ENCODE measurements around the gene CD7. TPM values are rescaled to one million over a fixed set of nuclear protein-coding genes. Genes with fewer than 3 reads are reported as not detected.
"Not testable (repeated sequence)": the region's sequence is repeated elsewhere in the genome, so short reads cannot be mapped to it uniquely, and the experiment has no call there.

Gene CD7
- total RNA-seq, 1 donor from 2014 or later, result 345 TPM

DNA sequence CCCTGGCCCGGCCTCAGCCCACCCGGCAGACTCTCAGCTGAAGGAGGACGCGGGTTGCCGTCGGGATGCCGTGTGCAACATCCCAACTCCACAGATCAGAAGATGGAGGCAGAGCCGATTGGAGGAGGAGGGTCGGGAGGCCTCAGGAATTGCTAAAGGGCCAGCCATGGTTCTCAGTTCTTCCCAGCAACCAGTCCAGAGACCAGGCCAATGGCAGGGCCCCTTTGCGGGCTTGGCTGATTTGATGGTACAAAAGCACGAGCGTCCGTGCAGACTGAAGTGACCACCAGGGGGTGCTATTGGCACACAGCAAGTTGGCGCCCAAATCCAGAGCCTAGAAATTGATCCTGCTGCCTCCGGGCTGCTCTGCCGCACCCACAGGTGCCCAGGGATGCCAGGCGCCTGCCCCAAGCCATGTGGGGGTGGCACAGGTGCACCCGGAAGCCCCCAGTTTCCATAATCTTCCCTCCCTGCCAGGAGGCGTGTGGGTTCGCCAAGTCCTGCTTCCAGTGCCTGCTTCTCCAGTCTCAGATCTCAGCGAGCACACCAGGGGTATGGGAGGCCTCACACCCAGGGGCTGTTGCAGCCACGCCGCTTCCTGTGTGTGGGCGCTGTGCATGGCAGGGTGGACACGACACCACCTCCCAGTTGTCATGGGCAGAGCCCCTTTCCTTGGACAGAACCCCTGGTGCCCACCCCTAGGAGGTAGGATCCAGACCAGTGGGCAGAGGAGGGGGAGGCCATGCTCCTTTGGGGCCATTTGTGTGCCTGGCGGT is 34.5 kb upstream of the CD7 start:
- Mint-ChIP-seq H3K27ac (no peak overlapping the region), H3K9me3 (no peaks in the 10 kb centered on the region), H3K36me3 (ENCODE audit: low read depth) (no peaks in the 10 kb centered on the region), H3K27me3 (ENCODE audit: low read depth) (peaks cover 5% of the 10 kb centered on the region), H3K4me3 (ENCODE audit: low read depth) (no peak overlapping the region), H3K4me1 (ENCODE audit: low read depth) (peaks cover 4% of the 10 kb centered on the region)
- intact Hi-C loops (cut with micrococcal nuclease), result loop anchor here (1.0 to 10.0 kb wide), 4 partner anchors 62 to 423 kb away; partner anchors contain the start of genes HEXD and OGFOD3
- peak; percentile 73 for DNase-seq (ENCODE audit: low spot score)

DNA sequence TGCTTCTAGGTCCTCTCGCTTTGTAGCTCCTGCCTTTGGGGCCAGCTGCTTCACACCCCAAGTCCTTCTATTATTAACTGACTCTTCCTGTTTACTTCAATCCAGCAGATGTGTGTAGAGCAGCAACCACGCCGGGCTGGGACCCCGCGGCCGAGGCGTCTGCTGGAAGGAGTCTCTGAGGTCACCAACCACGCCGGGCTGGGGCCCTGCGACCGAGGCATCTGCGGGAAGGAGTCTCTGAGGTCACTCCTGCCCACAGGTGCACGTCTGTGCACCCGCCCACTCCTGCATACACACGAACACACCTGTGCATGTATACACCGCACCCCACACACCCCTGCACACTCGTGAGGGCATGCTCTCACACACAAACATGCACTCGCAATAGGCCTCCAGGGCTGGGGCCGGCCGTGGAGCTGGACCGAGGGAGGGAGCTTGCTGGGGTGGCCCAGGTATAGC is 33.9 kb upstream of the CD7 start:
- no peaks in the 10 kb centered on the region for H3K9me3 Mint-ChIP-seq
- no peak for DNase-seq (ENCODE audit: low spot score)
- peaks cover 9% of the 10 kb centered on the region for H3K4me1 Mint-ChIP-seq (ENCODE audit: low read depth)
- H3K27ac Mint-ChIP-seq, result no peak overlapping the region
- H3K4me3 Mint-ChIP-seq (ENCODE audit: low read depth), result no peak overlapping the region
- peaks cover 10% of the 10 kb centered on the region for H3K27me3 Mint-ChIP-seq (ENCODE audit: low read depth)
- intact Hi-C loops (cut with micrococcal nuclease), result loop anchor here (1.0 to 10.0 kb wide), 2 partner anchors 67 to 424 kb away; partner anchors contain the start of genes HEXD and OGFOD3
- no peaks in the 10 kb centered on the region for H3K36me3 Mint-ChIP-seq (ENCODE audit: low read depth)

DNA sequence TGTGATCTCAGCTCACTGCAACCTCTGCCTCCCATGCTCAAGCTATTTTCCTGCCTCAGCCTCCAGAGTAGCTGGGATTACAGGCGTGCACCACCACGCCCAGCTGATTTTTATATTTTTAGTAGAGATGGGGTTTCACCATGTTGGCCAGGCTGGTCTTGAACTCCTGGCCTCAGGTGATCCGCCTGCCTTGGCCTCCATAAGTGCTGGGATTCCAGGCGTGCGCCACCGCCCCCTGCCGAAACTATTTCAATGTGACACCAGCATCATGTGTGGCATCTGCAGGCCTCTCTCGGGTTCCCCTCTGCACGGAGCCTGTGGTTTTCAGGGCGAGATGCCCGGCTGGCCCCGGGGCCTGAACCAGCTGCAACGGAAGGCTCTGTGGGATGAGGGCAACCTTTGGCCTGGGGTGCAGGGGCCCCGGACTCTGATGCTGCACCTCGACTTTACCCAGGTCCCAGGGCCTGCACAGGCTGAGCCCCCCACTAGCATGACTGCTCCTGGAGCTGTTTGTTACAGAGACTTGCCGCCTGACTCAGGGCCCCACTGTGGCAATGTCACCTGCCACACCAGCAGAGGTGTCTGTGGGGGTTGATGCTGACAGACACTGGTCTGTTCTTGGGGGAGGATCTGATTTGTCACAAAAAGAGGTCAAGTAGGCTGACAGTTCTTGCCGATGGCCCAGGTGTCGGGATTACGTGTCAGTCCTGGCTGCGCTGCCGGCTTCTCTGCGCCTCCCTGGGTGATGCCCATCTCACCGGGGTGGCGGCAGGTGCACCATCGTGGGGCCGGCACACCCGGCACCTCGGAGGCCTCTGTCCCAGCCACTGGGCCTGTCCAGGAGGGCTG is 33.0 kb upstream of the CD7 start:
- H3K9me3 Mint-ChIP-seq, result no peaks in the 10 kb centered on the region
- H3K27me3 Mint-ChIP-seq (ENCODE audit: low read depth), result peaks cover 9% of the 10 kb centered on the region
- DNase-seq (ENCODE audit: low spot score), result peak; percentile 37
- peaks cover 10% of the 10 kb centered on the region for H3K4me1 Mint-ChIP-seq (ENCODE audit: low read depth)
- H3K4me3 Mint-ChIP-seq (ENCODE audit: low read depth), result no peak overlapping the region
- intact Hi-C loops (cut with micrococcal nuclease), result loop anchor here (1.0 to 10.0 kb wide), 2 partner anchors 68 to 424 kb away; partner anchors contain the start of genes HEXD and OGFOD3
- no peaks in the 10 kb centered on the region for H3K36me3 Mint-ChIP-seq (ENCODE audit: low read depth)
- no peak overlapping the region for H3K27ac Mint-ChIP-seq

DNA sequence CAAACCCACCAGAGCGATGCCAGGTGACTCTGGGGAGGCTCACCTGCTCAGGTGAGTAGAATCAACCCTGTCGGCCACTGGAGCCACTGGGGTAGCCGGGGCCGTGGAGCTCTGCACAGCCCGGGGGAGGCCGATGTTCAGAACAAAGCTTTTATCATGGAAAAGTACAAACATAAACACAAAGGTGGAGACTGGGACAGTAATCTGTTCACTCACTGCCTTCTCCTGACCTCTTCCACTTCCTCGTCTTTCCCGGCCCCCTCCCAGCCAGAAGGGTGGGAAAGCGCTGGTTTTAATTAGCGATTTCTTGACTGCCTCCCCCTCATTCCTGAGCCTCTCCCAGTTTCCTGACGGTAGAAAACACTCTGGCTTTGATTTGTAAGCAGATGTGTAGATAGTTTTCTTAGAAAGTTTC is 31.9 kb upstream of the CD7 start:
- H3K4me3 Mint-ChIP-seq (ENCODE audit: low read depth), result no peak overlapping the region
- no peak for DNase-seq (ENCODE audit: low spot score)
- intact Hi-C loops (cut with micrococcal nuclease), result no loop called here
- peaks cover 8% of the 10 kb centered on the region for H3K27me3 Mint-ChIP-seq (ENCODE audit: low read depth)
- peaks cover 10% of the 10 kb centered on the region for H3K4me1 Mint-ChIP-seq (ENCODE audit: low read depth)
- H3K9me3 Mint-ChIP-seq, result no peaks in the 10 kb centered on the region
- no peak overlapping the region for H3K27ac Mint-ChIP-seq
- H3K36me3 Mint-ChIP-seq (ENCODE audit: low read depth), result no peaks in the 10 kb centered on the region

DNA sequence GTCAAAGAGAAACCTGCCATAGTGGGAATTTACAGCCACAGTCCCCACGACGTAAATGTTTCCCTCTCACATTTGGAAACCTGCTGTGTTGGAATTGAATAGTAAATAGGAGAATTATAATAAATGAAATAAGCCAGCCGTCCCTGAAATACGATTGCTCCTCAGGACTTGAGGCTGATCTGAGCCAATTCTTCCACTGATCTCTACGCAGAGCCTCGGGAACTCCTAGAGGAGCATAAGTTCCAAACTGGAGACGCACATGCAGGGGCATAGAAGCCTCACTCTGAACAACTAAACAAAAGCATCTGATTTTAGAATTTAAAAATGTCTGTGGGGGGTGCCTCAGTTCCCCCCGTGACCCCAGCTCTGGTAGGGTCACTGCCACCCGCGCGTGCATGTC is 31.5 kb upstream of the CD7 start:
- Mint-ChIP-seq H3K36me3 (ENCODE audit: low read depth) (no peaks in the 10 kb centered on the region), H3K4me3 (ENCODE audit: low read depth) (no peak overlapping the region), H3K9me3 (no peaks in the 10 kb centered on the region), H3K27ac (no peak overlapping the region), H3K27me3 (ENCODE audit: low read depth) (peaks cover 8% of the 10 kb centered on the region), H3K4me1 (ENCODE audit: low read depth) (peaks cover 10% of the 10 kb centered on the region)
- no peak for DNase-seq (ENCODE audit: low spot score)
- intact Hi-C loops (cut with micrococcal nuclease), result no loop called here

DNA sequence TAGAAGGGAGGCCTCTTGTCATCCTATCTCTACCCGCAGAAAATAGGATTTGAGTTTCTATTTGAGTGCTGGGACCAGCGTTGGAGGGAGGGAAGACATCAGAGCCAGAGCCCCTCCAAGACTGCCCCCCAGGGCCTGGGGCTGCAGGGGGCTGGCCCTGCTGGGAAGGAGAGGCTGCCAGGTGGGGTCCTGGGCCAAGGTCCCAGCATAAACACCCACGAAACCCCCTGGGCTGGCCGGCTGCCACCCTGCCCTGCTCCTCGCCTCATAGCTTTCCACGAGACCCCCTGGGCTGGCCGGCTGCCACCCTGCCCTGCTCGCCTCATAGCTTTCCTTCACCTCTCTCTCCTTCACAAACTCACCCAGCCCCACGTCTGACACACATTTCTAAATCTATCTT is 31.0 kb upstream of the CD7 start:
- intact Hi-C loops (cut with micrococcal nuclease), result no loop called here
- H3K4me1 Mint-ChIP-seq (ENCODE audit: low read depth), result peaks cover 10% of the 10 kb centered on the region
- H3K9me3 Mint-ChIP-seq, result no peaks in the 10 kb centered on the region
- DNase-seq (ENCODE audit: low spot score), result no peak
- H3K27me3 Mint-ChIP-seq (ENCODE audit: low read depth), result peaks cover 10% of the 10 kb centered on the region
- no peak overlapping the region for H3K4me3 Mint-ChIP-seq (ENCODE audit: low read depth)
- no peak overlapping the region for H3K27ac Mint-ChIP-seq
- H3K36me3 Mint-ChIP-seq (ENCODE audit: low read depth), result no peaks in the 10 kb centered on the region

DNA sequence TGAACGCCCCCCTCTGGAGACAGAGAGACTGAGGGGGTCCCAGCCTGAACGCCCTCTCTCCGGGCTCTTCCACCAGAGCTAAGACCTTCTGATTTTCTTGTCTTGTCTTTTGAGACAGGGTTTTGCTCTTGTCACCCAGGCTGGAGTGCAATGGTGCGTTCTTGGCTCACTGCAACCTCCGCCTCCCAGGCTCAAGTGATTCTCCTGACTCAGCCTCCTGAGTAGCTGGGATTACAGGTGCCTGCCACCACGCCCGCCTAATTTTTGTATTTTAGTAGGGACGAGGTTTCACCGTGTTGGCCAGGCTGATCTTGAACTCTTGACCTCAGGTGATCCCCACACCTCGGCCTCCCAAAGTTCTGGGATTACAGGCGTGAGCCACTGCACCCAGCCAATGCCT is 30.6 kb upstream of the CD7 start:
- H3K4me3 Mint-ChIP-seq (ENCODE audit: low read depth); intact Hi-C loops (cut with micrococcal nuclease); H3K27ac Mint-ChIP-seq; H3K4me1 Mint-ChIP-seq (ENCODE audit: low read depth); DNase-seq (ENCODE audit: low spot score); H3K9me3 Mint-ChIP-seq; H3K36me3 Mint-ChIP-seq (ENCODE audit: low read depth): not testable (repeated sequence)
- H3K27me3 Mint-ChIP-seq (ENCODE audit: low read depth), result peaks cover 10% of the 10 kb centered on the region

DNA sequence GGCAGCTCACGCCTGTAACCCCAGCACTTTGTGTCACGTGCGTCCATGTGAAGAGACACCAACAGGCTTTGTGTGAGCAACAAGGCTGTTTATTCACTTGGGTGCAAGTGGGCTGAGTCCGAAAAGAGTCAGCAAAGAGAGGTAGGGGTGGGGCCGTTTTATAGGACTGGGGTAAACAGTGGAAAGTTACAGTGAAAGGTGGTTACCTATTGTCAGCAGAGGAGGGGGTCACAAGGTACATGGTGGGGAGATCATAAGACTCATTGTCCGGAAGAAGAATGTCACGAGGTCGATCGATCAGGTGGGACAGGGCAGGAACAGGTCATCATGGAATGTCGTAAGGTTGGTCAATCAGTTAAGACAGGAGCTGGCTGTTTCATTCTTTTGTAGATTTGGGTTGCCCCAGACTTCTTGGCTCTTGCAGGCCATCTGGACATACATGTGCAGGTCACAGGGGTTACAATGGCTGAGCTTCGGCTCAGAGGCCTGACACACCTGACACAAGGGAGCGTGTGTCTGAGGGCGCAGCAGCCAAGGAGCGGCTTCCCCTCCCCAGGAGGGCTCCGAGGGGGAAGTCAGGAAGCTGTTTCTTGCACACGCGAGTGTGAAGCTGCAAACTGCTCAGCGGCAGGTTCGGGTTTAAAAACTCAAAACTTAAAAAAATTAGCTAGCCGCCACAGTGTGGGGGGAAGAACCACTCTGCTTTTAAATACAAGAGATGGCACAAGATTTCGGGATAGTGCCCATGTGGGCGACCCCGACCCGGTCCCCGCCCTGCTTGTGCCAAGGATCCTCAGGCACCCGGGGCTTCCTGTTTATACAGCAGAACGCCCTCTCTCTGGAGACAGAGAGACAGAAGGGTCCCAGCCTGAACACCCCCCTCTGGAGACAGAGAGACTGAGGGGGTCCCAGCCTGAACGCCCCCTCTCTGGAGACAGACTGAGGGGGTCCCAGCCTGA is 29.2 kb upstream of the CD7 start:
- peaks cover 6% of the 10 kb centered on the region for H3K4me1 Mint-ChIP-seq (ENCODE audit: low read depth)
- intact Hi-C loops (cut with micrococcal nuclease), result no loop called here
- no peaks in the 10 kb centered on the region for H3K9me3 Mint-ChIP-seq
- H3K4me3 Mint-ChIP-seq (ENCODE audit: low read depth), result no peak overlapping the region
- no peak for DNase-seq (ENCODE audit: low spot score)
- no peak overlapping the region for H3K27ac Mint-ChIP-seq
- H3K27me3 Mint-ChIP-seq (ENCODE audit: low read depth), result peaks cover 10% of the 10 kb centered on the region
- no peaks in the 10 kb centered on the region for H3K36me3 Mint-ChIP-seq (ENCODE audit: low read depth)

DNA sequence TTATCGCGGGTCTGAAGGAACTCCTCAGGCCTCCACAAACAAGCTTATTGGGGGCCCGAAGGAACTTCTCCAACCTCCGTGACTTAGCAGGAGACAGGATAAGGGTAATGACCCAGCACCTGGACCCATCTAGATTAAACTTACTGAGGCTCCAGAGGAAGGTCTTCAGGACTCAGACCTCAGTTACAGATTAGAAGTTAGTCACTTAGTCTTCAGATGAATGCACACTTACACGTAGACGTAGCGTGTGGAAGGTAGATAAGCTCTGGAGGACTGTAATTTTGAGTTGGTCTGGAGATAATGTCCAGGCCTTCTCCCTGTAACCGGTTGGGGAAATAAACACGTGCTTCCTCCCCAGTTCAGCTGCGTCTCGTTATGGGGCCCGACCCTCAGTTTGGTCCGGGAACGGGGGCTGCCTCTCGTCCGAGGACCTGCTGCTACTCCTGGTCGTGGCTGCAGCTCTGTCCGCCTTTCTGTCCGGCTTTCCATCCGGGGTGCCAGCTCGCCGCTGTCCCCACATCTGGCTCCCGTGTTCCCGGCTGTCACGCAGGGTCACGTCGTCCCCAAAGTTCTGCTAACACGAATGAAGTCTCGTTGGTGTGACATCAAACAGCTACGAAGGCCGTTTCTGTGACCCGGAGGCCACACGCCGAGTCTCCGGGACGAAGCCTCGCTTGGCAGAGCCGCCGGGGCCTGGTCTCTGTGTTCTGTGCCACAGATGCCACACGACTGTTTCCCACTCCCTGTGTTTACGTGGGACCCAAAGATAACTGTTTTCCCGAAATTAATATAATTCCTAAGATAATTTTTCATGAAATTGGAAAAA is 28.0 kb upstream of the CD7 start:
- no peak overlapping the region for H3K27ac Mint-ChIP-seq
- no peak overlapping the region for H3K4me3 Mint-ChIP-seq (ENCODE audit: low read depth)
- intact Hi-C loops (cut with micrococcal nuclease), result no loop called here
- H3K27me3 Mint-ChIP-seq (ENCODE audit: low read depth), result peaks cover 10% of the 10 kb centered on the region
- no peak for DNase-seq (ENCODE audit: low spot score)
- no peaks in the 10 kb centered on the region for H3K9me3 Mint-ChIP-seq
- no peaks in the 10 kb centered on the region for H3K36me3 Mint-ChIP-seq (ENCODE audit: low read depth)
- H3K4me1 Mint-ChIP-seq (ENCODE audit: low read depth), result peaks cover 6% of the 10 kb centered on the region

DNA sequence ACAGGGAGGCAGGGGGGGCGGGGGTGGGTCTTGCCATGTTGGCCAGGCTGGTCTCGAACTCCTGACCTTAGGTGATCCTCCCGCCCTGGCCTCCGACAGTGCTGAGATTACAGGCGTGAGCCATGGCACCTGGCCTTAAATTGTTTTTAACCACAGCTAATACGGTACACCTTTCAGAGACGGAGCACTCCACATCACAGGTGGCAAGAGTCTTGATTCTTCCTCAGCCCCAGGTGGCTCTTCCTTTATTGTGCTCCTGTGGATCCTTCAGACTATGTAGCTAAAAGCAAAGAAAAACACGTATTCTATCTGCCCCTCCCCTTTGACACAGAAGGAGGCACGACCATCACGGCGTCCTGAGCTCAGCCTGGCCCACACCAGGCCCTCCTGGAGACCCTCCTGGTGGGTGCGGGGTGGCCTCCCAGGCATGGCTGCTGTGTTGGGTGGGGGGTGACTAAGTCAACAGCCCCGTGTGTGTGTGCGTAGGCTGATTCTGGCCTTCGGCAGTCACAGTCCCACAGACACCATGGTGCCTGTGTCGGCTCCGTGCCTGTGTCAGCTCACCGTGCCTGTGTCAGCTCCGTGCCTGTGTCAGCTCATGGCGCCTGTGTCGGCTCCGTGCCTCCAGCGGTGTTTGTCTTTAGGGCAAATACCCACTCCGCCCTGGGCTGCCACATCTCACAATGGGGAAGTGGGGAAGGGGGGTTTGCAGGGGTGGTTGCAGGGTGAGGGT is 26.9 kb upstream of the CD7 start:
- no peak overlapping the region for H3K4me3 Mint-ChIP-seq (ENCODE audit: low read depth)
- no peak for DNase-seq (ENCODE audit: low spot score)
- no peak overlapping the region for H3K27ac Mint-ChIP-seq
- H3K4me1 Mint-ChIP-seq (ENCODE audit: low read depth), result peaks cover 6% of the 10 kb centered on the region
- intact Hi-C loops (cut with micrococcal nuclease), result no loop called here
- H3K36me3 Mint-ChIP-seq (ENCODE audit: low read depth), result no peaks in the 10 kb centered on the region
- no peaks in the 10 kb centered on the region for H3K9me3 Mint-ChIP-seq
- H3K27me3 Mint-ChIP-seq (ENCODE audit: low read depth), result peaks cover 8% of the 10 kb centered on the region

DNA sequence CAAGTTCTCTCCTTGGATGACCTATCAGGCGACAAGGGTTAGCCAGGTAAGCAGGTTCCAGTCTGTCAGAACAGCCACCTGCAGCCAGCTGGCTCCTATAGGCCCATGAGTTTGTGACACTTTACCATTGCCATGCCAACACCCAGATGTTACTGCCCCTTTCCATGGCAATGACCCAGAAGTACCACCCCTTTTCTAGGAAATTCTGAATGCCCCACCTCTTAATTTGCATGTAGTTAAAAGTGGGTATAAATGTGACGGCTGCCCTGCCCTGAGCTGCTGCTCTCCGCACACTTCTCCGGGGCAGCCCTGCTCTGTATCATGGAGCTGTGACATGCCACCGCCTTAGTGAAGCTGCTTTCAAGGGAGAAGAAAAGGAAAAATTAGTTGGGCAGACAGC is 26.2 kb upstream of the CD7 start:
- no peaks in the 10 kb centered on the region for H3K36me3 Mint-ChIP-seq (ENCODE audit: low read depth)
- H3K9me3 Mint-ChIP-seq, result no peaks in the 10 kb centered on the region
- H3K27me3 Mint-ChIP-seq (ENCODE audit: low read depth), result peaks cover 8% of the 10 kb centered on the region
- peaks cover 6% of the 10 kb centered on the region for H3K4me1 Mint-ChIP-seq (ENCODE audit: low read depth)
- H3K27ac Mint-ChIP-seq, result no peak overlapping the region
- intact Hi-C loops (cut with micrococcal nuclease), result no loop called here
- DNase-seq (ENCODE audit: low spot score), result no peak
- no peak overlapping the region for H3K4me3 Mint-ChIP-seq (ENCODE audit: low read depth)

All from activated T-helper 2 cell treated with anti-CD3 and anti-CD28 coated beads, Interferon-gamma antibody, Interleukin-2, Interleukin-4, amounts not matched to agents 10 μg/mL and 5 μg/mL and 100 μg/mL, durations not matched to agents 14 hours and 24 hours and 36 hours (primary cell).